ENCODE measurements around the gene AHNAK2. TPM values are rescaled to one million over a fixed set of nuclear protein-coding genes. Genes with fewer than 3 reads are reported as not detected.
A peak's percentile ranks its signal among the peaks of the same experiment; 100 is the strongest.

Gene AHNAK2
- total and polyA plus RNA-seq, 2 of the 13 experiments (the other 11 are each of a cell fraction or from before 2014, with no cell fraction given) = 0.11 to 0.18 TPM

DNA sequence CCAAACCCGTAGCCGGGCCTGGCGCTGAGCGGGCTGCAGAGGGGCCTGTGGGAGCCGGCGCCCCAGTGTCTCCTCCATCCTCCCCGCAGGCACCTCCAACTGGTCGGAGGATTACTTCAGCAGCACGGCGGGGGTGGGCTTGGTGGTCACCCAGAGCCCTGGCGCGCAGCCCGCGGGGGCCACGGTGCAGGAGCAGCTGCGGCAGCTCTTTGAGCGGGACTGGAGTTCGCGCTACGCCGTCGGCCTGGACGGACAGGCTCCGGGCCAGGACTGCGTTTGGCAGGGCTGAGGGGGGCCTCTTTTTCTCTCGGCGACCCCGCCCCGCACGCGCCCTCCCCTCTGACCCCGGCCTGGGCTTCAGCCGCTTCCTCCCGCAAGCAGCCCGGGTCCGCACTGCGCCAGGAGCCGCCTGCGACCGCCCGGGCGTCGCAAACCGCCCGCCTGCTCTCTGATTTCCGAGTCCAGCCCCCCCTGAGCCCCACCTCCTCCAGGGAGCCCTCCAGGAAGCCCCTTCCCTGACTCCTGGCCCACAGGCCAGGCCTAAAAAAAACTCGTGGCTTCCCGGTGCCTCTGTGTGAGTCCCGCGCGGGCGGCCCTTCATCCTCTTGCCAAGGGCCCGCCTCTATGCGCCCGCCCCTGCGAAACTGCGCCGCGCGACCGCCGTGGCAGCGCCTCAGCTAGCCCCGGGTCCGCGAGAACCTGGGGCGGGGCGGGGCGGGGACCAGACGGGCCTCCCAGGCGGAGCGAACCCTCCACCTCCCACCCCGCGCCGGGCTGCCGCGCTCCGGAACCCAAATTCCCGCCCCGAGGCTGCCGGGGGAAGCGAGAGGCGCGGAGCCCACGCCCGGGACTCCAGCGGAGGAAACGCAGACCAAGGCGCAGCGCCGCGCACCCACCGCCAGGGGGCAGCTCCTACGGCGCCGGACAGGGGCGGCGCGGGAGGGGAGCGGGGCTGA, 45.2 kb downstream of the AHNAK2 start (continued):
- TF ChIP-seq, protein P1, sequence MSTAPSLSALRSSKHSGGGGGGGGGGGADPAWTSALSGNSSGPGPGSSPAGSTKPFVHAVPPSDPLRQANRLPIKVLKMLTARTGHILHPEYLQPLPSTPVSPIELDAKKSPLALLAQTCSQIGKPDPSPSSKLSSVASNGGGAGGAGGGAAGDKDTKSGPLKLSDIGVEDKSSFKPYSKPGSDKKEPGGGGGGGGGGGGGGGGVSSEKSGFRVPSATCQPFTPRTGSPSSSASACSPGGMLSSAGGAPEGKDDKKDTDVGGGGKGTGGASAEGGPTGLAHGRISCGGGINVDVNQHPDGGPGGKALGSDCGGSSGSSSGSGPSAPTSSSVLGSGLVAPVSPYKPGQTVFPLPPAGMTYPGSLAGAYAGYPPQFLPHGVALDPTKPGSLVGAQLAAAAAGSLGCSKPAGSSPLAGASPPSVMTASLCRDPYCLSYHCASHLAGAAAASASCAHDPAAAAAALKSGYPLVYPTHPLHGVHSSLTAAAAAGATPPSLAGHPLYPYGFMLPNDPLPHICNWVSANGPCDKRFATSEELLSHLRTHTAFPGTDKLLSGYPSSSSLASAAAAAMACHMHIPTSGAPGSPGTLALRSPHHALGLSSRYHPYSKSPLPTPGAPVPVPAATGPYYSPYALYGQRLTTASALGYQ (CRISPR knock-in tag; IDR thresholded peaks at IDR 0.05) = no peak
- TF ChIP-seq TBX2 (CRISPR knock-in tag; IDR thresholded peaks at IDR 0.05; ENCODE audit: borderline replicate concordance) (no peak), RNF2 (conservative IDR thresholded peaks at IDR 0.05; ENCODE audit: low read depth) (no peak), ZKSCAN5 (CRISPR knock-in tag; IDR thresholded peaks at IDR 0.05) (no peak), ZFP36 (IDR thresholded peaks at IDR 0.05; ENCODE audit: borderline replicate concordance, low read depth, low read length, partially characterized antibody) (peak; percentile 49), SRSF4 (IDR thresholded peaks at IDR 0.05; ENCODE audit: low read depth, low read length, poor library complexity, severe bottlenecking) (no peak), STAG1 (CRISPR knock-in tag; IDR thresholded peaks at IDR 0.05) (peak; percentile 38), ZNF562 (CRISPR knock-in tag; IDR thresholded peaks at IDR 0.05; ENCODE audit: borderline replicate concordance) (no peak), MZF1 (CRISPR knock-in tag; IDR thresholded peaks at IDR 0.05; ENCODE audit: borderline replicate concordance) (no peak), NFYC (CRISPR knock-in tag; IDR thresholded peaks at IDR 0.05) (no peak), ZNF766 (CRISPR knock-in tag; IDR thresholded peaks at IDR 0.05; ENCODE audit: borderline replicate concordance) (no peak), ZNF788 (CRISPR knock-in tag; IDR thresholded peaks at IDR 0.05; ENCODE audit: borderline replicate concordance) (no peak), SMAD3 (CRISPR knock-in tag; IDR thresholded peaks at IDR 0.05) (no peak), TAF1 (CRISPR knock-in tag; IDR thresholded peaks at IDR 0.05) (no peak), TEAD3 (CRISPR knock-in tag; optimal IDR thresholded peaks at IDR 0.05; ENCODE audit: borderline replicate concordance) (no peak), ZNF652 (CRISPR knock-in tag; IDR thresholded peaks at IDR 0.05; ENCODE audit: borderline replicate concordance, low read depth) (no peak), RORA (CRISPR knock-in tag; IDR thresholded peaks at IDR 0.05) (no peak)
- TF ChIP-seq, protein P2, sequence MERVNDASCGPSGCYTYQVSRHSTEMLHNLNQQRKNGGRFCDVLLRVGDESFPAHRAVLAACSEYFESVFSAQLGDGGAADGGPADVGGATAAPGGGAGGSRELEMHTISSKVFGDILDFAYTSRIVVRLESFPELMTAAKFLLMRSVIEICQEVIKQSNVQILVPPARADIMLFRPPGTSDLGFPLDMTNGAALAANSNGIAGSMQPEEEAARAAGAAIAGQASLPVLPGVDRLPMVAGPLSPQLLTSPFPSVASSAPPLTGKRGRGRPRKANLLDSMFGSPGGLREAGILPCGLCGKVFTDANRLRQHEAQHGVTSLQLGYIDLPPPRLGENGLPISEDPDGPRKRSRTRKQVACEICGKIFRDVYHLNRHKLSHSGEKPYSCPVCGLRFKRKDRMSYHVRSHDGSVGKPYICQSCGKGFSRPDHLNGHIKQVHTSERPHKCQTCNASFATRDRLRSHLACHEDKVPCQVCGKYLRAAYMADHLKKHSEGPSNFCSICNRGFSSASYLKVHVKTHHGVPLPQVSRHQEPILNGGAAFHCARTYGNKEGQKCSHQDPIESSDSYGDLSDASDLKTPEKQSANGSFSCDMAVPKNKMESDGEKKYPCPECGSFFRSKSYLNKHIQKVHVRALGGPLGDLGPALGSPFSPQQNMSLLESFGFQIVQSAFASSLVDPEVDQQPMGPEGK (CRISPR knock-in tag; IDR thresholded peaks at IDR 0.05) = peak; percentile 44; the same call in 1 of the 2 replicates
